H54 (cell line): Measurements from ENCODE around the gene TMED1.
"Not testable (repeated sequence)": the region's sequence is repeated elsewhere in the genome, so short reads cannot be mapped to it uniquely, and the experiment has no call there.

ENCODE experiments used
- DNase-seq: peaks from one replicate; pipeline ENCODE4 v3.0.0; 2011; ENCODE audit warnings: low spot score, mixed read lengths; ENCODE audit not compliant: insufficient read length
- FAIRE-seq: peaks from 3 replicates; lab custom pipeline; 2011; peaks lifted over from hg19 to GRCh38; lab: Jason Lieb, UNC
- POLR2A ChIP-seq: IDR thresholded peaks from 2 replicates; pipeline ENCODE4 v1.6.1; 2011; ENCODE audit warnings: low read depth, mild to moderate bottlenecking, low read length

Gene TMED1

GRCh38 chr19:10835754-10836478 is at the start of gene TMED1:
TSS of gene TMED1 (minus strand) at chr19:10836212. CDS start at chr19:10836191, 21 bp downstream.
- no peak for FAIRE-seq
- TF ChIP-seq POLR2A = peak; percentile 47
- peak; percentile 96 for DNase-seq

GRCh38 chr19:10885201-10886169 is 49.5 kb upstream of the TMED1 start:
- DNase-seq (no peak), FAIRE-seq (no peak)
- TF ChIP-seq POLR2A = no peak

GRCh38 chr19:10884274-10884673 is 48.3 kb upstream of the TMED1 start:
- DNase-seq (peak; percentile 55), FAIRE-seq (no peak)
- TF ChIP-seq POLR2A = no peak

DNA sequence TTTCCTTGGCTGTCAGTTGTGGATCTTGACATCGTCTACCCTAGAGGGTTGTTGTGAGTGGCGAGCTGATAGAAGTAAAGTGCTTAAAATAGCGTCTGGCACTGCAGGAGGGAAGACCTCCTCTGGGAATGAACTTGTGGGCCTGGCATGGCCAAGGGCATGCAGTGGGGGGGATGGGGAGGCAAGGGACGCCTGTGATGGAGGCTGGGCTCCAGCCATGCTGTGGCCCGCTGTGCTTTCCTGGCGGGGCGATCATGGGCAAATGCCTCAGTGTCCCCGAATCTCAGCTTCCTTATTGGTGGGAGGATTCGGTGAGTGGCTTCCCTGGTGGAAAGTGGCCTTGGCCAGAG is 46.1 kb upstream of the TMED1 start:
- no peak for TF ChIP-seq POLR2A
- FAIRE-seq = no peak
- no peak for DNase-seq

DNA sequence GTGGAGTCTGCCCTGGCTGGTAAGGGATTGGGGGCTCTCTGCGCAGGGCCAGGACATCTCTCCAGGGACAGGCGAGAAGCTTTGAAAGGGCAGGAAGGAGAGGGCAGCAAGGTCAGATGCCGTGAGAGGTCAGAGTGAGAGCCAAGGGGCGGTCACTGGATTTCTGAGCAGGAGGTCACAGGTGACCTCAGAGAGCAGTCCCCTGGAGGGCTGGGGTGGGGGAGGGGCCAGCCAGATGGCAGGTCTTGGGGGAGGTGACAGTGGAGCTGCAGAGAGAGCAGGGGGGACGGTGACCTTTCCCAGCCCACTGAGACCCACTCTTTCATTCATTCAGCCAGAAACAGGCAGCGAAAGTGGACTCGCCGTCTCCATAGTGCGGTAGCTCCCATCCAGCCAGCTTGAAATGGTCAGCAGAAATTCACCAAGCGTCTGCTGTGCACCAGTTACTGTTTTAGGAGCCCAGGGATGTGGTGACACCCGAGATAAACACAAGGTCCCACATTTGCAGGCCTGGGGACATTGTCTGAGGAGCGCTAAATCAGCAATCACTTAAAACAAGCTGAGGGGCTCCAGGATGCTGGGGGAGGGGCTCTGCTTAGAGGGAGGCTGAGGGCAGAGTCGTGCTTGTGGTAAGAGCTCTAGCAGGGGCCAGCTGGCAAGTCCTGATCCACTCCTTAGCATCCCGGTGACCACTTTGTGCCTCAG is 45.5 kb upstream of the TMED1 start:
- no peak for DNase-seq
- no peak for TF ChIP-seq POLR2A
- no peak for FAIRE-seq

- no peak for TF ChIP-seq POLR2A
- no peak for DNase-seq
- FAIRE-seq = no peak
These were observed 42.2 kb upstream of the TMED1 start for GRCh38 chr19:10878253-10878652.

GRCh38 chr19:10877608-10878007 is 41.6 kb upstream of the TMED1 start:
- FAIRE-seq, DNase-seq: not testable (repeated sequence)

GRCh38 chr19:10876459-10877240 is 40.6 kb upstream of the TMED1 start:
- FAIRE-seq = no peak
- DNase-seq = no peak
- TF ChIP-seq POLR2A = no peak

DNA sequence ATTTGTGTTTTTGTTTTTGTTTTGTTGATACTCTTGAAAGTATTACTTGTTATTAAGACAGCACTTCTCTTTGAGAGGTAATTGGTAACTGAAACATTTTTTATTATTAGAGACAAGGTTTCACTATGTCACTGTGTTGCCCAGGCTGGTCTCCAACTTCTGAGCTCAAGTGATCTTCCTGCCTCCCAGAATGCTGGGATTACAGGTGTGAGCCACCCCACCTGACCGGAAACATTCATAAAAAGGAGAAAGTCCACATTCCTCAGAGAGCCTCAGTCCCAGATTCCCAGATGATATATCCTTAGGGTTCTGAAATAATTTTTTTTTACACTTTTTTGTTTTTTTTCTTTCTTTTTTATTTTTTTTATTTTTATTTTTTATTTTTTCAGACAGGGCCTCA is 38.0 kb upstream of the TMED1 start:
- TF ChIP-seq POLR2A = no peak
- DNase-seq (no peak), FAIRE-seq (no peak)

DNA sequence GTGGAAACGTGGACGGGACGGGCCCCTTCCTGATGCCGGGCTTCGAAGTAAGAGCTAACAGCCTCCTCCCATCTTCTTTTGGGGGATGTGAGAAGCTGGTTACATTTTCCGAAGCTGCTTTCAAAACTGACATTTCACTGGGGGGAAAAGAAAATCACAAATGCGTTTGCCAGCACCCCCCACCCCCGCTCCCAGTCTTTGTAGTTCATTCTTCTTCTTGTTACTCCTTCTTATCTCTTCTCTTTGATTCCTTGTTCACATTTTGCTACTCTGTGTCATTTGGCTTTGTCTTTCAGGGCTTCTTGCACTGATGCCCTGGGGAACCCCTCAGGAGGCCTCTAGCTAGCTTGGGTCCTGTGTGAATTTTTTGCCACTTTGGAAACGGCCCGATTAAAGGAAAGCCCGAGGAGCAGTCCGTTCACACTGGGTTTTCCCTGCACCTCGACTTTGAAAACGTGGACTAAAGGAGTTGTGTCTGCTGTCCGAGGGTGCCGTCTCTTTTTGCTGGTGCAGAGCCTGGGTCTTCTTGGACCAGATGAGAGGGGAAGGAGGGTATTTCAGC is 36.6 kb upstream of the TMED1 start:
- DNase-seq (no peak), FAIRE-seq (no peak)
- no peak for TF ChIP-seq POLR2A

GRCh38 chr19:10871711-10872545 is 35.9 kb upstream of the TMED1 start:
- no peak for FAIRE-seq
- no peak for TF ChIP-seq POLR2A

DNA sequence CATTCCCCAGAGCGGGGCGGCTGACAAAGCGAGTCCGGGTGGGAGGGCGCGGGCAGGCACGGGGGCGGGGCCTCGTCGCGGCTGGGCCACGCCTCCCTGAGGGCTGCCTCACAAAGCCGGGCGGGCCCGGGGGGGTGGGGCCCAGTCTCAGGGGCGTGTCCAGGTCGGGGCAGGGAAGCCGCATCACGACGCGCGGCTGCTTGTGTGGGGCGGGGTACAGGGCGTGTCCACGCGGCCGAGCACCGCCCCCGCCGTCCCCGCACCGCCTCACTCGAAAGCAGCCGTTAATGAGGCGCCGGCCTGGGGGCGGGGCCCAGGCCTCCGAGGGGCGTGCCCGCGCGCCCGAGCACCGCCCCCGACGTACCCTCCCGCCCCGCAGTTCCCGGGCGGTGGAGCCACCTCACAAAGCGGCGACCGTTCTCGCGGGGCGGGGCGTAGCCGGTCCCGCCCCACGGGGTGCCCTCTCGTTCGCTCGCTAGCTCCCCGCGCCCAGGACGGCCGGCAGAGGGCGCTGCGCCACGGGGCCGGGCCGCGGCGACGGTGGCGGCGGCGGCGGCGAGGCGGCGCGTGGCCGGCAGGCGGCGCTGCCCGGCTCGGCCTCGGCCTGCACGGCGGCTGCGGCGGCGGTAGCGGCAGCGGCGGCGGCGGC is 35.1 kb upstream of the TMED1 start, which contains the start of gene CARM1:
Gene CARM1, plus strand, starts transcription at position 599 of the 649 bp plus-strand sequence. CDS start 150 bp downstream, outside the sequence.
- no peak for TF ChIP-seq POLR2A
- DNase-seq (peak; percentile 97), FAIRE-seq (no peak)

More at GRCh38 chr19:10871711-10872545, 35.9 kb upstream of the TMED1 start:
- peak; percentile 51 for DNase-seq
